GM23248 (cell line): Measurements from ENCODE around the gene PRUNE1. TPM values are rescaled to one million over a fixed set of nuclear protein-coding genes. Genes with fewer than 3 reads are reported as not detected.

Experiments used
- DNase-seq: peaks from one replicate; pipeline ENCODE4 v3.0.0-alpha.2; 2015
- H2AFZ ChIP-seq: fragments of 200-600 bp; sonication (generic); 2 replicates; pipeline ENCODE4 v1.6.1; 2016; ENCODE audit warnings: antibody characterized with exemption
- H3F3A ChIP-seq: fragments of 200-600 bp; sonication (generic); 2 replicates; pipeline ENCODE4 v1.6.1; 2016; ENCODE audit warnings: mild to moderate bottlenecking, antibody characterized with exemption, mixed run types; ENCODE audit not compliant: insufficient read depth
- H3K27ac ChIP-seq: fragments of 200-600 bp; sonication (generic); 2 replicates; pipeline ENCODE4 v1.5.1; 2016; ENCODE audit warnings: mild to moderate bottlenecking
- H3K27me3 ChIP-seq: fragments of 200-600 bp; sonication (generic); replicated peaks from 2 replicates; pipeline ENCODE4 v1.6.1; 2016; ENCODE audit warnings: mild to moderate bottlenecking; ENCODE audit not compliant: insufficient read depth
- H3K36me3 ChIP-seq: fragments of 200-600 bp; sonication (generic); 2 replicates; pipeline ENCODE4 v1.6.1; 2016; ENCODE audit warnings: low read depth, mild to moderate bottlenecking
- H3K4me1 ChIP-seq: fragments of 200-600 bp; sonication (generic); 2 replicates; pipeline ENCODE4 v1.6.1; 2016; ENCODE audit warnings: mild to moderate bottlenecking; ENCODE audit not compliant: insufficient read depth
- H3K4me2 ChIP-seq: fragments of 200-600 bp; sonication (generic); one replicate; pipeline ENCODE4 v1.6.1; 2016; ENCODE audit warnings: mild to moderate bottlenecking; ENCODE audit not compliant: unreplicated experiment
- H3K4me3 ChIP-seq: fragments of 200-600 bp; sonication (generic); 2 replicates; pipeline ENCODE4 v1.5.1; 2016; ENCODE audit warnings: mild to moderate bottlenecking
- H3K79me2 ChIP-seq: fragments of 200-600 bp; sonication (generic); 2 replicates; pipeline ENCODE4 v1.6.1; 2016; ENCODE audit warnings: mild to moderate bottlenecking; ENCODE audit not compliant: insufficient read depth
- H3K9ac ChIP-seq: fragments of 200-600 bp; sonication (generic); 2 replicates; pipeline ENCODE4 v1.6.1; 2016; ENCODE audit warnings: mild to moderate bottlenecking
- H3K9me2 ChIP-seq: fragments of 200-600 bp; sonication (generic); 2 replicates; pipeline ENCODE4 v1.6.1; 2016; ENCODE audit warnings: mixed run types, mild to moderate bottlenecking, moderate library complexity; ENCODE audit not compliant: insufficient read depth
- H3K9me3 ChIP-seq: fragments of 200-600 bp; sonication (generic); one replicate; pipeline ENCODE4 v1.6.1; 2017; ENCODE audit warnings: low read depth
- H4K20me1 ChIP-seq: fragments of 200-600 bp; sonication (generic); 2 replicates; pipeline ENCODE4 v1.6.0; 2016; ENCODE audit not compliant: insufficient read depth
- EZH2 ChIP-seq: fragments of 200-600 bp; sonication (generic); IDR thresholded peaks from 2 replicates; pipeline ENCODE4 v1.6.1; 2018; ENCODE audit warnings: antibody characterized with exemption, mild to moderate bottlenecking; ENCODE audit not compliant: insufficient read depth, poor library complexity, severe bottlenecking
- EZH2phosphoT487 ChIP-seq: fragments of 200-600 bp; sonication (generic); IDR thresholded peaks from 2 replicates; pipeline ENCODE4 v1.6.1; 2018; ENCODE audit warnings: antibody characterized with exemption, moderate library complexity, mild to moderate bottlenecking, low read depth; ENCODE audit not compliant: insufficient read depth
- WGBS, 2 experiments: methylation state at CpG; one replicate each; pipeline ENCODE4 v1.1.6; 2015 to 2017; ENCODE audit warnings: low lambda C conversion rate in 2 of 2, low coverage in 1 of 2; ENCODE audit errors: missing lambda C conversion rate in 2 of 2; 5-methylcytosine and 5-hydroxymethylcytosine counted together
- in situ Hi-C: fragments of 300-500 bp; cut with MboI; formaldehyde crosslinking; loops from 2 replicates; pipeline ENCODE4 v1.15.0; 2020
- polyA plus RNA-seq: library from polyadenylated mRNA; unstranded; fragments of >200 nt; fragmentation: Nextera tagmentation; extraction: Ambion mirVana; gene quantifications from 2 replicates; pipeline ENCODE4 v1.2.1, GENCODE V29; 2016
- total RNA-seq: library from RNA; depleted of rRNA; stranded (reverse); fragments of >200 nt; shearing (Covaris generic); gene quantifications from 2 replicates; pipeline ENCODE4 v1.2.3, GENCODE V29; 2014

The PRUNE1 gene
- total and polyA plus RNA-seq, 2 experiments from 2014 or later: 9.0 to 10.5 TPM

- Histone ChIP-seq H3K9ac (no peak overlapping the region), H3K36me3 (peaks cover 3% of the 10 kb centered on the region; the same call in 1 of the 2 replicates), H3K9me3 (no peaks in the 10 kb centered on the region), H3F3A (no peaks in the 10 kb centered on the region), H3K4me1 (no peaks in the 10 kb centered on the region), H3K27me3 (no peaks in the 10 kb centered on the region), H3K9me2 (no peaks in the 10 kb centered on the region), H3K27ac (no peak overlapping the region), H4K20me1 (no peaks in the 10 kb centered on the region), H3K79me2 (no peaks in the 10 kb centered on the region), H3K4me2 (no peak overlapping the region), H2AFZ (no peak overlapping the region), H3K4me3 (no peak overlapping the region)
- TF ChIP-seq EZH2phosphoT487 (no peak), EZH2 (no peak)
- 87 to 88% methylated on average over 3 of the region's 3 CpGs for whole genome bisulfite sequencing, 2 experiments
- in situ Hi-C loops: no loop called here
- no peak for DNase-seq
Measured at GRCh38 chr1:151039521-151039920, 31.3 kb downstream of the PRUNE1 start.

- WGBS, 2 experiments: 87 to 100% methylated on average over 1 of the region's 1 CpG
- in situ Hi-C loops: no loop called here
- no peak for DNase-seq
Measured at GRCh38 chr1:151043163-151043562, 34.9 kb downstream of the PRUNE1 start.

GRCh38 chr1:151047591-151047924, 39.3 kb downstream of the PRUNE1 start, which contains the start of gene C1orf56:
Gene C1orf56 (plus strand): TSS chr1:151047751. CDS start chr1:151047848, 97 bp downstream.
- peak within 1 kb of the TSS; percentile 71 for H3K27ac ChIP-seq
- in situ Hi-C loops: no loop called here
- H3K9me2 ChIP-seq: no peaks in the 10 kb centered on the region
- H3K36me3 ChIP-seq: peaks cover 19% of the 10 kb centered on the region
- peak within 1 kb of the TSS; percentile 89 for H2AFZ ChIP-seq
- DNase-seq: peak; percentile 82
- H3K27me3 ChIP-seq: no peaks in the 10 kb centered on the region
- H3K9ac ChIP-seq: peak within 1 kb of the TSS; percentile 84
- H4K20me1 ChIP-seq: no peaks in the 10 kb centered on the region
- no peak for TF ChIP-seq EZH2phosphoT487
- TF ChIP-seq EZH2: no peak
- no peaks in the 10 kb centered on the region for H3K9me3 ChIP-seq
- 0 out of 2 replicates have a peak, but pooled peaks cover 13% of the 10 kb centered on the region for H3K4me1 ChIP-seq
- peak within 1 kb of the TSS; percentile 83 for H3K4me2 ChIP-seq
- 1 to 2% methylated on average over 29 of the region's 29 CpGs for WGBS, 2 experiments
- H3F3A ChIP-seq: peaks cover 46% of the 10 kb centered on the region
- no peaks in the 10 kb centered on the region for H3K79me2 ChIP-seq
- peak within 1 kb of the TSS; percentile 77 for H3K4me3 ChIP-seq

More at GRCh38 chr1:151043163-151043562, 34.9 kb downstream of the PRUNE1 start:
- H3K4me2 ChIP-seq: no peak overlapping the region
- 0 out of 2 replicates have a peak, but pooled peaks cover 3% of the 10 kb centered on the region for H3K4me1 ChIP-seq
- no peaks in the 10 kb centered on the region for H3K9me2 ChIP-seq
- no peaks in the 10 kb centered on the region for H3K27me3 ChIP-seq
- no peaks in the 10 kb centered on the region for H3K9me3 ChIP-seq
- TF ChIP-seq EZH2phosphoT487 (no peak), EZH2 (no peak)
- no peaks in the 10 kb centered on the region for H3K36me3 ChIP-seq
- no peak overlapping the region for H2AFZ ChIP-seq
- no peak overlapping the region for H3K4me3 ChIP-seq
- no peak overlapping the region for H3K27ac ChIP-seq
- no peak overlapping the region for H3K9ac ChIP-seq
- H3F3A ChIP-seq: peaks cover 8% of the 10 kb centered on the region; the same call in 1 of the 2 replicates
- H3K79me2 ChIP-seq: no peaks in the 10 kb centered on the region
- H4K20me1 ChIP-seq: no peaks in the 10 kb centered on the region

GRCh38 chr1:151047925-151048644, 39.8 kb downstream of the PRUNE1 start:
- H3K4me2 ChIP-seq: peak overlapping the region; percentile 83
- no peaks in the 10 kb centered on the region for H3K9me2 ChIP-seq
- H2AFZ ChIP-seq: peak overlapping the region; percentile 89
- H3K9ac ChIP-seq: peak overlapping the region; percentile 84
- peak overlapping the region; percentile 71 for H3K27ac ChIP-seq
- H3F3A ChIP-seq: peaks cover 51% of the 10 kb centered on the region
- no peaks in the 10 kb centered on the region for H3K79me2 ChIP-seq
- no peaks in the 10 kb centered on the region for H3K9me3 ChIP-seq
- no peaks in the 10 kb centered on the region for H4K20me1 ChIP-seq
- no peaks in the 10 kb centered on the region for H3K27me3 ChIP-seq
- 3 to 5% methylated on average over 47 to 48 of the region's 48 CpGs for WGBS, 2 experiments
- peak; percentile 86 for DNase-seq
- peak overlapping the region; percentile 77 for H3K4me3 ChIP-seq
- TF ChIP-seq EZH2phosphoT487 (no peak), EZH2 (no peak)
- in situ Hi-C loops: no loop called here
- H3K4me1 ChIP-seq: 0 out of 2 replicates have a peak, but pooled peaks cover 13% of the 10 kb centered on the region
- peaks cover 25% of the 10 kb centered on the region for H3K36me3 ChIP-seq
